Measurements from ENCODE around the gene MYO9B. TPM values are rescaled to one million over a fixed set of nuclear protein-coding genes. Genes with fewer than 3 reads are reported as not detected.

MYO9B gene
- total and polyA plus RNA-seq, 2 of the 13 experiments (the other 11 are each of a cell fraction or from before 2014, with no cell fraction given) = 18.0 to 18.3 TPM

GRCh38 chr19:17248011-17248776, 172.6 kb downstream of the MYO9B start (continued):
- TF ChIP-seq ZNF318 (CRISPR knock-in tag; IDR thresholded peaks at IDR 0.05) = no peak
- no peak for TF ChIP-seq TEAD2 (CRISPR knock-in tag; IDR thresholded peaks at IDR 0.05)
- TF ChIP-seq RNF2 (conservative IDR thresholded peaks at IDR 0.05; ENCODE audit: low read depth) = no peak
- no peak for TF ChIP-seq ZNF275 (CRISPR knock-in tag; IDR thresholded peaks at IDR 0.05; ENCODE audit: borderline replicate concordance)
- TF ChIP-seq GABPB1 (CRISPR knock-in tag; IDR thresholded peaks at IDR 0.05) = peak; percentile 80
- peak; percentile 57; the same call in 1 of the 2 replicates for TF ChIP-seq ZNF678 (CRISPR knock-in tag; IDR thresholded peaks at IDR 0.05)
- TF ChIP-seq ARID4A (CRISPR knock-in tag; IDR thresholded peaks at IDR 0.05; ENCODE audit: borderline replicate concordance) = peak; percentile 86; the same call in 1 of the 2 replicates
- no peak for TF ChIP-seq RFX1 (IDR thresholded peaks at IDR 0.05)
- TF ChIP-seq MAZ (IDR thresholded peaks at IDR 0.05; ENCODE audit: borderline replicate concordance, low read depth, low read length) = peak; percentile 84
- peak; percentile 82; the same call in 1 of the 2 replicates for TF ChIP-seq MAZ (CRISPR knock-in tag; IDR thresholded peaks at IDR 0.05; ENCODE audit: low read depth)
- no peak for TF ChIP-seq DNMT1 (CRISPR knock-in tag; IDR thresholded peaks at IDR 0.05)
- no peak for TF ChIP-seq RFXAP (CRISPR knock-in tag; IDR thresholded peaks at IDR 0.05; ENCODE audit: borderline replicate concordance)
- peak; percentile 80 for TF ChIP-seq SOX13 (IDR thresholded peaks at IDR 0.05)
- TF ChIP-seq SOX13 (CRISPR knock-in tag; conservative IDR thresholded peaks at IDR 0.05 in 1 of 2, IDR thresholded peaks at IDR 0.05 in 1 of 2) = peak in 1 of 2 experiments; percentile 92; a peak in 2 of 4 replicates
